Measurements from ENCODE around the gene ROBO1. TPM values are rescaled to one million over a fixed set of nuclear protein-coding genes. Genes with fewer than 3 reads are reported as not detected.

The ROBO1 gene
- total RNA-seq, 1 experiment from 2014 or later = 35.5 TPM

DNA sequence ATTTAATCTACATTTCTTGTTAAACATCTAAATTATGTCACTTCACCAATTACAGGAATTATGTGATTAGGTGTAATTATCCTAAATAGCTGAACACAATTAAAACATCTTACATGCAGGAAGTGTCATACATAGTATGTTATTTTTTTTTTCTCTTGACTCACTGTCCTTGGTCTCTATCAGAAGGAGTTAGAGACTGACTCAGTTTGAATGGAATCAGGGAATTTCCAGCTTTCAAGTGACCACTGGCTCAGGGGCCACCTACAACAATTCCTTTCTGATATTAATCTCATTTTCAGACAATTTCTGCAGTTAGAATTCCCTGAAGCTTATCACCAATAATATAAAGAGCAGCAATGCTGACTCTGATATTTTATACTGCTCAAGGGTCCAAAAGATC lies 400.7 kb downstream of the ROBO1 start:
- H3F3A ChIP-seq (ENCODE audit: low read length, unreplicated experiment) = no peaks in the 10 kb centered on the region
- H3K9me2 ChIP-seq (replicated peaks; ENCODE audit: low read length) = no peaks in the 10 kb centered on the region
- ChIA-PET CTCF (no interaction called here), POLR2A (ENCODE audit: unreplicated experiment) (interaction anchor here (0.7 kb wide), 1 partner anchor 434 kb away, joined by 4 read pairs; no protein-coding TSS in a partner anchor)
- H3K27ac ChIP-seq (ENCODE audit: low read length) = no peak overlapping the region
- 0 out of 2 replicates have a peak, but pooled peaks cover 5% of the 10 kb centered on the region for H3K27me3 ChIP-seq (ENCODE audit: low read length)
- no peaks in the 10 kb centered on the region for H4K20me1 ChIP-seq (ENCODE audit: low read length)
- peak overlapping the region; percentile 7; the same call in 1 of the 2 replicates for H2AFZ ChIP-seq (ENCODE audit: low read length)
- no peaks in the 10 kb centered on the region for H3K36me3 ChIP-seq (ENCODE audit: low read depth, low read length)
- TF ChIP-seq EZH2 (IDR thresholded peaks at IDR 0.05; ENCODE audit: low read length, unreplicated experiment) (no peak), EZH2phosphoT487 (IDR thresholded peaks at IDR 0.05; ENCODE audit: borderline replicate concordance, low read length) (no peak)
- TF ChIP-seq, protein P1, sequence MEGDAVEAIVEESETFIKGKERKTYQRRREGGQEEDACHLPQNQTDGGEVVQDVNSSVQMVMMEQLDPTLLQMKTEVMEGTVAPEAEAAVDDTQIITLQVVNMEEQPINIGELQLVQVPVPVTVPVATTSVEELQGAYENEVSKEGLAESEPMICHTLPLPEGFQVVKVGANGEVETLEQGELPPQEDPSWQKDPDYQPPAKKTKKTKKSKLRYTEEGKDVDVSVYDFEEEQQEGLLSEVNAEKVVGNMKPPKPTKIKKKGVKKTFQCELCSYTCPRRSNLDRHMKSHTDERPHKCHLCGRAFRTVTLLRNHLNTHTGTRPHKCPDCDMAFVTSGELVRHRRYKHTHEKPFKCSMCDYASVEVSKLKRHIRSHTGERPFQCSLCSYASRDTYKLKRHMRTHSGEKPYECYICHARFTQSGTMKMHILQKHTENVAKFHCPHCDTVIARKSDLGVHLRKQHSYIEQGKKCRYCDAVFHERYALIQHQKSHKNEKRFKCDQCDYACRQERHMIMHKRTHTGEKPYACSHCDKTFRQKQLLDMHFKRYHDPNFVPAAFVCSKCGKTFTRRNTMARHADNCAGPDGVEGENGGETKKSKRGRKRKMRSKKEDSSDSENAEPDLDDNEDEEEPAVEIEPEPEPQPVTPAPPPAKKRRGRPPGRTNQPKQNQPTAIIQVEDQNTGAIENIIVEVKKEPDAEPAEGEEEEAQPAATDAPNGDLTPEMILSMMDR (conservative IDR thresholded peaks at IDR 0.05; ENCODE audit: low read depth, low read length) = no peak
- ATAC-seq = no peak
- H3K9me3 ChIP-seq (ENCODE audit: low read length) = no peaks in the 10 kb centered on the region
- H3K9ac ChIP-seq (ENCODE audit: low read length) = no peak overlapping the region
- no peak overlapping the region for H3K4me2 ChIP-seq (ENCODE audit: low read length)
- BruUV-seq (replicated peaks) = no TSS peak
- intact Hi-C loops (cut with micrococcal nuclease) = loop anchor here (10.0 kb wide), 1 partner anchor 222 kb away; no protein-coding TSS in a partner anchor
- no peak overlapping the region for H3K4me3 ChIP-seq (ENCODE audit: low read length)
- peak; percentile 11 for DNase-seq
- H3K4me1 ChIP-seq (ENCODE audit: insufficient read depth, low read length) = peaks cover 14% of the 10 kb centered on the region
- no peaks in the 10 kb centered on the region for H3K79me2 ChIP-seq (ENCODE audit: low read length)

DNA sequence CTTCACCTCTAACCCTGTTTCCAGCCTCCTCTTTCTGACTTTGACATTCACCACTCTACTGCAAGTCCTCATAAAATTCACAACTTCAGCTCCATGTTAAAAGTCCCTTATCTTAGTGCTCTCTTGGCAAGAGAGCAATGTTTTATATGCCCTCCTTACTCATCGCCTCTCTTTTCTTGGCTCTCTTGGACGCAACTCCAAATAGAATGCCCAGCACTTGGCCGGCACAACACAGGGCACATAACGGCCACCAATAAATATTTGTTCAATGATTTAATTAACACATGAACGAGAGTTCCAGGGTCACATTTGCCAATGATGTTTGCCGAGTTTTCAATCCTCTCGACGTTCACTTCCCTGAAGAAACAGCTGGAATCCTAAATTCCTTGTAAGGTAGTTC lies 401.4 kb downstream of the ROBO1 start:
- Histone ChIP-seq H4K20me1 (ENCODE audit: low read length) (no peaks in the 10 kb centered on the region), H3K79me2 (ENCODE audit: low read length) (no peaks in the 10 kb centered on the region), H3K27me3 (ENCODE audit: low read length) (0 out of 2 replicates have a peak, but pooled peaks cover 5% of the 10 kb centered on the region), H3K9me2 (replicated peaks; ENCODE audit: low read length) (no peaks in the 10 kb centered on the region), H3K9me3 (ENCODE audit: low read length) (no peaks in the 10 kb centered on the region), H3K36me3 (ENCODE audit: low read depth, low read length) (no peaks in the 10 kb centered on the region), H2AFZ (ENCODE audit: low read length) (peak overlapping the region; percentile 7; the same call in 1 of the 2 replicates), H3F3A (ENCODE audit: low read length, unreplicated experiment) (no peaks in the 10 kb centered on the region), H3K4me1 (ENCODE audit: insufficient read depth, low read length) (peaks cover 15% of the 10 kb centered on the region), H3K4me3 (ENCODE audit: low read length) (no peak overlapping the region), H3K27ac (ENCODE audit: low read length) (no peak overlapping the region), H3K9ac (ENCODE audit: low read length) (no peak overlapping the region), H3K4me2 (ENCODE audit: low read length) (no peak overlapping the region)
- DNase-seq = no peak
- ChIA-PET CTCF (interaction anchor here (0.6 kb wide), 1 partner anchor 198 kb away, joined by 4 read pairs; no protein-coding TSS in a partner anchor), POLR2A (ENCODE audit: unreplicated experiment) (interaction anchor here (0.7 kb wide), 1 partner anchor 433 kb away, joined by 4 read pairs; no protein-coding TSS in a partner anchor)
- BruUV-seq (replicated peaks) = no TSS peak
- intact Hi-C loops (cut with micrococcal nuclease) = loop anchor here (10.0 kb wide), 1 partner anchor 222 kb away; no protein-coding TSS in a partner anchor
- ATAC-seq = no peak
- TF ChIP-seq EZH2phosphoT487 (IDR thresholded peaks at IDR 0.05; ENCODE audit: borderline replicate concordance, low read length) (no peak), EZH2 (IDR thresholded peaks at IDR 0.05; ENCODE audit: low read length, unreplicated experiment) (no peak)
- TF ChIP-seq, protein P1 (conservative IDR thresholded peaks at IDR 0.05; ENCODE audit: low read depth, low read length) = no peak

DNA sequence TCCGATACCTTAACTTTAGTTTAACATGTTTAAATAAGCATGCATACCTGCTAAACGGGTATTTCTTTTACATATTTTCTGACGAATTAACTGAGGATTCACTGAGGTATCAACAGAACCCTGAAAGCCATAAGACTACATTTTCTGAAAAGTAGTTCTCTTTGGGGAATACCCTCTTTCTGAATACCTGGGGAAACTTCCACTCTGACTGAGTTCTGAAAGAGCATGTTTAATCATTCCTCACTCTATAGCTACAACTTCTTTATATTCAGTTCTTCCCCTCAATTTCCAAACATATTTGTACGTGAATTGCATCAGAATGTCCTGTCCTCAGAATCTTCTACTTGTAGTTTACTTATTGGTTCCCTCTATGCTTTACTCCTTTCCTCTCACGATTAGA lies 403.0 kb downstream of the ROBO1 start:
- no peaks in the 10 kb centered on the region for H3K9me3 ChIP-seq (ENCODE audit: low read length)
- no peaks in the 10 kb centered on the region for H3K9me2 ChIP-seq (replicated peaks; ENCODE audit: low read length)
- ATAC-seq (no peak), DNase-seq (no peak)
- no peaks in the 10 kb centered on the region for H3K36me3 ChIP-seq (ENCODE audit: low read depth, low read length)
- H3K4me3 ChIP-seq (ENCODE audit: low read length) = no peak overlapping the region
- 0 out of 2 replicates have a peak, but pooled peaks cover 7% of the 10 kb centered on the region for H3K27me3 ChIP-seq (ENCODE audit: low read length)
- peaks cover 17% of the 10 kb centered on the region for H3K4me1 ChIP-seq (ENCODE audit: insufficient read depth, low read length)
- ChIA-PET POLR2A (ENCODE audit: unreplicated experiment) (no interaction called here), CTCF (interaction anchor here (0.6 kb wide), 1 partner anchor 332 kb away, joined by 3 read pairs; no protein-coding TSS in a partner anchor)
- H3K9ac ChIP-seq (ENCODE audit: low read length) = no peak overlapping the region
- H3K4me2 ChIP-seq (ENCODE audit: low read length) = no peak overlapping the region
- intact Hi-C loops (cut with micrococcal nuclease) = loop anchor here (5.0 to 10.0 kb wide), 4 partner anchors 197 to 707 kb away; no protein-coding TSS in a partner anchor
- no peak for TF ChIP-seq EZH2phosphoT487 (IDR thresholded peaks at IDR 0.05; ENCODE audit: borderline replicate concordance, low read length)
- TF ChIP-seq, protein P1 (conservative IDR thresholded peaks at IDR 0.05; ENCODE audit: low read depth, low read length) = no peak
- no peak for TF ChIP-seq EZH2 (IDR thresholded peaks at IDR 0.05; ENCODE audit: low read length, unreplicated experiment)
- H2AFZ ChIP-seq (ENCODE audit: low read length) = no peak overlapping the region
- no peaks in the 10 kb centered on the region for H4K20me1 ChIP-seq (ENCODE audit: low read length)
- H3K27ac ChIP-seq (ENCODE audit: low read length) = no peak overlapping the region
- no peaks in the 10 kb centered on the region for H3F3A ChIP-seq (ENCODE audit: low read length, unreplicated experiment)
- H3K79me2 ChIP-seq (ENCODE audit: low read length) = no peaks in the 10 kb centered on the region
- BruUV-seq (replicated peaks) = no TSS peak

All from PC-3 (cell line).